ENCODE measurements around the gene RPUSD1. TPM values are rescaled to one million over a fixed set of nuclear protein-coding genes. Genes with fewer than 3 reads are reported as not detected.

The RPUSD1 gene
- total RNA-seq, 1 experiment from 2014 or later, result 41.1 TPM

DNA sequence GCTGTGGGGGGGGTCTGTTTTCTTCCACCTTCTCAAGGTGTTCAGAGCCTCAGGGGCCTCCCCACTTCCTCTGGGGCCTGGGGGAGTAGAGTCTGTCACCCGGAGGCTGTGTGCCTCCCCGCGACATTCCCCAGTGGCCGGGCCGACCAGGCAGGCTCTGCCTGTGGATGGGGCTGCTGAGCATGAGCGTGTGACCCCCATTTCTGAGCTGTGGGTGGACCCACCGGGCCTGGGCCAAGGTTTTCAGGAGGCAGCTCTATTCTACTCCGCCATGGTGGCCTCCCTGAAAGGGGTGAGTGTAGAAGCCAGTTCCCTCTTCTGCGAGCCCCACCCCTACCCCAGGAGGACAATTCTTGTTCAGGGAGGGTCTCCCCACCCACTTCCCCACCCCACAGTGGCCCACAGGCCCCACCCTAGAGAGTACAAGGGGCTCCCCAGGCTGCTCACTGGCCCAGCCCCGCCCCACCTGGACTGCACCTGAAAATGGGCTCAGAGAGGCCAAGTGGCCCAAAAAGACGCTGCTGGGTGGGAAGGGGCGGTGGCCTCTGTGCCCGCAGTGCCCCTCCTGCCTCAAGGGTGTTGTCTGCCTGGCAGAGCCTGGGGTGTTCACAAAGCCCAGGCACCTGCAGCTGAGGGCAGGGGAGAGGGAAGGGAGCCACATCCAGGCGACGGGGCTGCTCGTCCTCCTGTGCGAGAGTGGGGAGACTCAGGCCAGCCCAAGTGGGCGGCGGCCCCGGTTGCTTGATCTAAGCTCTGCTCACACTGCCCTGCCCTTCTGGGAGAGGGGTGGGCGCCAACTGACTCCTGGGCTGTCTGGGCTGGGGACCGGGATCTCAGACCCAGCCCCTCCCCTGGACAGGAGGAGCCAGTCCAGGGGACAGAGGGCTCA, 26.3 kb downstream of the RPUSD1 start:
- Histone ChIP-seq H3K27ac (ENCODE audit: low read depth, low read length, poor library complexity, severe bottlenecking) (no peak overlapping the region), H3K27me3 (replicated peaks; ENCODE audit: insufficient read depth, low read depth, low read length, poor library complexity) (no peaks in the 10 kb centered on the region), H3K9me3 (ENCODE audit: low read depth, low read length, poor library complexity, severe bottlenecking) (no peaks in the 10 kb centered on the region), H3K4me1 (ENCODE audit: insufficient read depth, low read length, poor library complexity, severe bottlenecking) (no peaks in the 10 kb centered on the region), H3K36me3 (ENCODE audit: insufficient read depth, low read length, poor library complexity, severe bottlenecking) (no peaks in the 10 kb centered on the region), H3K4me3 (ENCODE audit: low read depth, low read length, poor library complexity, severe bottlenecking) (no peak overlapping the region)
- ChIA-PET POLR2A (ENCODE audit: low non-redundant PET) (no interaction called here), CTCF (no interaction called here)
- DNase-seq (ENCODE audit: low spot score), result no peak
- BruUV-seq (replicated peaks), result no TSS peak
- TF ChIP-seq EZH2 (IDR thresholded peaks at IDR 0.05; ENCODE audit: borderline replicate concordance, low read depth, low read length, poor library complexity, severe bottlenecking), result no peak
- TF ChIP-seq, protein P1, sequence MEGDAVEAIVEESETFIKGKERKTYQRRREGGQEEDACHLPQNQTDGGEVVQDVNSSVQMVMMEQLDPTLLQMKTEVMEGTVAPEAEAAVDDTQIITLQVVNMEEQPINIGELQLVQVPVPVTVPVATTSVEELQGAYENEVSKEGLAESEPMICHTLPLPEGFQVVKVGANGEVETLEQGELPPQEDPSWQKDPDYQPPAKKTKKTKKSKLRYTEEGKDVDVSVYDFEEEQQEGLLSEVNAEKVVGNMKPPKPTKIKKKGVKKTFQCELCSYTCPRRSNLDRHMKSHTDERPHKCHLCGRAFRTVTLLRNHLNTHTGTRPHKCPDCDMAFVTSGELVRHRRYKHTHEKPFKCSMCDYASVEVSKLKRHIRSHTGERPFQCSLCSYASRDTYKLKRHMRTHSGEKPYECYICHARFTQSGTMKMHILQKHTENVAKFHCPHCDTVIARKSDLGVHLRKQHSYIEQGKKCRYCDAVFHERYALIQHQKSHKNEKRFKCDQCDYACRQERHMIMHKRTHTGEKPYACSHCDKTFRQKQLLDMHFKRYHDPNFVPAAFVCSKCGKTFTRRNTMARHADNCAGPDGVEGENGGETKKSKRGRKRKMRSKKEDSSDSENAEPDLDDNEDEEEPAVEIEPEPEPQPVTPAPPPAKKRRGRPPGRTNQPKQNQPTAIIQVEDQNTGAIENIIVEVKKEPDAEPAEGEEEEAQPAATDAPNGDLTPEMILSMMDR (conservative IDR thresholded peaks at IDR 0.05; ENCODE audit: low read depth, low read length), result no peak
- intact Hi-C loops (cut with micrococcal nuclease; ENCODE audit: unreplicated experiment), result no loop called here

DNA sequence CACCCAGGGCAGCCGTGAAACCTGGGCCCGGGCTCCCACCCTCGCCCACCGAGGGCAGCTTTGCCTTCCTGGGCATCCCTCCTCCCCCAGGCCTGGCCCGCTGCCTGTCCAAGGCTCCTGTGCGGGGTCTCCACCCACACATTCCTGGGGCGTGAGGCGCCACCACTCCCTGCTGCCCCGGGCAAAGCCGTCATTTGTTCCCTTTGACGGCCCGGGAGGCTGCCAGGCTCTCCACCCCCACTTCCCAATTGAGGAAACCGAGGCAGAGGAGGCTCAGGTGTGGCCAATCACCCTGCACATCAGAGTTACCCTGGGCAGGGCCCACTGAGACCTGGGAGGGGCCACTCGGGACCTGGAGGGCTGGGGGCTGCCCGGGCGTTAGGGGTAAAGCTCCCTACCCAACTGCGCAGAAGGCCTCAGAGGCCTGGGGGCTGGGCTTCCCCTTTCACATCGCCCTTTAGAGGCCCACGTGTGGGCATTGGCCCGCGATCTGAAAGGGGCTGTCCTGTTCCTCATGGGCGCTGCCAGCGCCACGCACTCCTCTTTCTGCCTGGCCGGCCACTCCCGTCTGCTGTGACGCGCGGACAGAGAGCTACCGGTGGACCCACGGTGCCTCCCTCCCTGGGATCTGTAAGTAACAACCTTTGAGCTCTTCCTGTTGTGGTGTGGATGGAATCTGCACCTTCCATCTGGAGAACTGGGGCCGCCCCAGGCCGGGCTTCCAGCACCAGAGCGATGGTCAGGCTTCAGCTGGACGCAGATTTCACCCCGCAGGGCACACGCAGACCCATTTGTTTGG, 27.4 kb downstream of the RPUSD1 start, which contains the start of gene MSLN:
MSLN (plus strand) TSS at position 190 of the 799 bp plus-strand sequence. CDS start 1,947 bp downstream, outside the sequence.
- Histone ChIP-seq H3K9me3 (ENCODE audit: low read depth, low read length, poor library complexity, severe bottlenecking) (no peaks in the 10 kb centered on the region), H3K27me3 (replicated peaks; ENCODE audit: insufficient read depth, low read depth, low read length, poor library complexity) (no peaks in the 10 kb centered on the region), H3K4me1 (ENCODE audit: insufficient read depth, low read length, poor library complexity, severe bottlenecking) (no peaks in the 10 kb centered on the region), H3K36me3 (ENCODE audit: insufficient read depth, low read length, poor library complexity, severe bottlenecking) (no peaks in the 10 kb centered on the region), H3K27ac (ENCODE audit: low read depth, low read length, poor library complexity, severe bottlenecking) (no peak within 1 kb of the TSS), H3K4me3 (ENCODE audit: low read depth, low read length, poor library complexity, severe bottlenecking) (no peak within 1 kb of the TSS)
- CTCF ChIA-PET, result no interaction called here
- TF ChIP-seq, protein P1 (conservative IDR thresholded peaks at IDR 0.05; ENCODE audit: low read depth, low read length), result no peak
- TF ChIP-seq EZH2 (IDR thresholded peaks at IDR 0.05; ENCODE audit: borderline replicate concordance, low read depth, low read length, poor library complexity, severe bottlenecking), result no peak
- POLR2A ChIA-PET (ENCODE audit: low non-redundant PET), result no interaction called here
- no TSS peak for BruUV-seq (replicated peaks)
- DNase-seq (ENCODE audit: low spot score), result no peak
- intact Hi-C loops (cut with micrococcal nuclease; ENCODE audit: unreplicated experiment), result no loop called here

DNA sequence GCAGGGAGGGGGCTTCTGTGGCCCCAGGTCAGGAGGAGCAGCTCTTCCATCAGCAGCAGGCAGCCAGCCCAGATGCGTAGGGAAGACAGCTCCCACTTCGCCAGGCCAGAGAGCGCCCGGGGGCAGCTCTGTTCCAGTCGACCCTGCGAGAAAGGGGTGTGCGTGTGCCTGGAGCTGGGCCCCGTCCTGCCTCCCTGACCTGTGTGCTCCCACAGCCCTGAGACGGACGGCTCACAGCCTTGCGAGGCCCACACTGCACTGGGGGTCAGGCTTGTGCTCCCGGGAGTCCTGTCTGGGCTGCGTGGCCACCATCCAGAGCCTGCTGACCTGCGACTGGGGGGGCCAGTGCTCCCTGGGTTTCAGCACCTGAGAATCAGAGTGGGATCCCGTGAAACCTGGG, 28.1 kb downstream of the RPUSD1 start:
- no peak for TF ChIP-seq EZH2 (IDR thresholded peaks at IDR 0.05; ENCODE audit: borderline replicate concordance, low read depth, low read length, poor library complexity, severe bottlenecking)
- TF ChIP-seq, protein P1 (conservative IDR thresholded peaks at IDR 0.05; ENCODE audit: low read depth, low read length), result no peak
- no peaks in the 10 kb centered on the region for H3K9me3 ChIP-seq (ENCODE audit: low read depth, low read length, poor library complexity, severe bottlenecking)
- H3K4me1 ChIP-seq (ENCODE audit: insufficient read depth, low read length, poor library complexity, severe bottlenecking), result no peaks in the 10 kb centered on the region
- no peak overlapping the region for H3K27ac ChIP-seq (ENCODE audit: low read depth, low read length, poor library complexity, severe bottlenecking)
- H3K4me3 ChIP-seq (ENCODE audit: low read depth, low read length, poor library complexity, severe bottlenecking), result no peak overlapping the region
- no peaks in the 10 kb centered on the region for H3K36me3 ChIP-seq (ENCODE audit: insufficient read depth, low read length, poor library complexity, severe bottlenecking)
- intact Hi-C loops (cut with micrococcal nuclease; ENCODE audit: unreplicated experiment), result no loop called here
- ChIA-PET POLR2A (ENCODE audit: low non-redundant PET) (no interaction called here), CTCF (no interaction called here)
- no TSS peak for BruUV-seq (replicated peaks)
- no peaks in the 10 kb centered on the region for H3K27me3 ChIP-seq (replicated peaks; ENCODE audit: insufficient read depth, low read depth, low read length, poor library complexity)
- no peak for DNase-seq (ENCODE audit: low spot score)

All from A673 (cell line).